WERI-Rb-1 (cell line): Measurements from ENCODE around the gene NHS.

Experiments
- DNase-seq: peaks from one replicate; pipeline ENCODE4 v3.0.0-alpha.2; 2020
- H3K27ac ChIP-seq: fragments of 250-450 bp; sonication (Bioruptor Pico); 2 replicates; pipeline ENCODE4 v1.5.1; 2020; ENCODE audit warnings: mild to moderate bottlenecking, moderate library complexity
- H3K27me3 ChIP-seq: fragments of 250-450 bp; sonication (Bioruptor Pico); 2 replicates; pipeline ENCODE4 v1.5.1; 2021; ENCODE audit warnings: mild to moderate bottlenecking, low read depth, moderate library complexity; ENCODE audit not compliant: insufficient read depth, severe bottlenecking
- H3K36me3 ChIP-seq: fragments of 250-450 bp; sonication (Bioruptor Pico); 2 replicates; pipeline ENCODE4 v1.5.1; 2020; ENCODE audit warnings: mild to moderate bottlenecking, moderate library complexity
- H3K4me3 ChIP-seq: 2 replicates; pipeline ENCODE4 v1.5.1; 2011; ENCODE audit warnings: low read depth, mild to moderate bottlenecking, control low read depth, low read length
- H3K9me3 ChIP-seq: fragments of 250-450 bp; sonication (Bioruptor Pico); 2 replicates; pipeline ENCODE4 v1.5.1; 2021; ENCODE audit warnings: mild to moderate bottlenecking, moderate library complexity; ENCODE audit not compliant: severe bottlenecking
- TF ChIP-seq, protein P1 (sequence below): IDR thresholded peaks from 2 replicates; pipeline ENCODE4 v1.5.1; 2011; ENCODE audit warnings: low read depth, mild to moderate bottlenecking, control low read depth, inconsistent platforms, low read length

NHS gene

DNA sequence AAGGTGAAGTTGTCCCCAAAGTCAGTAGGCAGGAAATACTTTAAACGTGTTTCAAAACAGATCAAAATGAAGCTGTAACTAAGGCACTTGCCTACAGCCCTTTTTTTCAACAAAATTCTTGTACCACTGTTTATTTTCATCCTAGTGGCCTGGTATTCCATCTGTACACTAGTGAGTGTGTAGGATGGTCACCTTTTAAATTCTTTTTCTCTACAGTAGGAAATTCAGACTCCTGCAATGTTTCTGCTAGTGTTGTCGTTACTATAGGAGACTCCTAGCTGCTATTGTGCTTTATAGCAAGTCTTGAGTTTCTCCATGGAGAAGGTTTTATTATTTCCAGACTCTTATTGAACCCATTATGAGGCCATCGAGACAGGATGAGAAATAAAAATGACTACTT is 7.0 kb upstream of the NHS start:
- DNase-seq: no peak
- TF ChIP-seq, protein P1, sequence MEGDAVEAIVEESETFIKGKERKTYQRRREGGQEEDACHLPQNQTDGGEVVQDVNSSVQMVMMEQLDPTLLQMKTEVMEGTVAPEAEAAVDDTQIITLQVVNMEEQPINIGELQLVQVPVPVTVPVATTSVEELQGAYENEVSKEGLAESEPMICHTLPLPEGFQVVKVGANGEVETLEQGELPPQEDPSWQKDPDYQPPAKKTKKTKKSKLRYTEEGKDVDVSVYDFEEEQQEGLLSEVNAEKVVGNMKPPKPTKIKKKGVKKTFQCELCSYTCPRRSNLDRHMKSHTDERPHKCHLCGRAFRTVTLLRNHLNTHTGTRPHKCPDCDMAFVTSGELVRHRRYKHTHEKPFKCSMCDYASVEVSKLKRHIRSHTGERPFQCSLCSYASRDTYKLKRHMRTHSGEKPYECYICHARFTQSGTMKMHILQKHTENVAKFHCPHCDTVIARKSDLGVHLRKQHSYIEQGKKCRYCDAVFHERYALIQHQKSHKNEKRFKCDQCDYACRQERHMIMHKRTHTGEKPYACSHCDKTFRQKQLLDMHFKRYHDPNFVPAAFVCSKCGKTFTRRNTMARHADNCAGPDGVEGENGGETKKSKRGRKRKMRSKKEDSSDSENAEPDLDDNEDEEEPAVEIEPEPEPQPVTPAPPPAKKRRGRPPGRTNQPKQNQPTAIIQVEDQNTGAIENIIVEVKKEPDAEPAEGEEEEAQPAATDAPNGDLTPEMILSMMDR: no peak
- Histone ChIP-seq H3K36me3 (no peaks in the 10 kb centered on the region), H3K27me3 (peaks cover 66% of the 10 kb centered on the region), H3K9me3 (no peaks in the 10 kb centered on the region), H3K27ac (no peak overlapping the region), H3K4me3 (no peak overlapping the region)

DNA sequence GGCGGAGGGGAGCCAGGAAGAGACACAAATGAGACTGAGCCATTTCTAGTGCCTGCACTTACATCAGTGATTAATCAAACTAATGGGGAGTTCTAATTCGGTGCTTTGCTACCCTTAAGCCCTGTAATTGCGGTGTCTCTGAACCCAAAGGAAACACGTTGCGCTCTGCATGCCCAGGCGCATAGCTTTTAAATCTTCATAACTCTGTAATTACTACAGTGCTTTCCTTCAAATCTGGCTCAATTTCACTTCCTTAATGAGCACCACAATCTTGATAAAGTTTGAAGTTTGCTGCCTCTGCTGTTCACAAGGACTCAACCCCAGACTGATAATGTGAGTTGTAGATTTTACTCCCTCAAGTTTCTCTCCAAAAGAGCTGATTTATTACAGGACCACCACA is 5.7 kb upstream of the NHS start:
- no peak for DNase-seq
- H3K27ac ChIP-seq: no peak overlapping the region

DNA sequence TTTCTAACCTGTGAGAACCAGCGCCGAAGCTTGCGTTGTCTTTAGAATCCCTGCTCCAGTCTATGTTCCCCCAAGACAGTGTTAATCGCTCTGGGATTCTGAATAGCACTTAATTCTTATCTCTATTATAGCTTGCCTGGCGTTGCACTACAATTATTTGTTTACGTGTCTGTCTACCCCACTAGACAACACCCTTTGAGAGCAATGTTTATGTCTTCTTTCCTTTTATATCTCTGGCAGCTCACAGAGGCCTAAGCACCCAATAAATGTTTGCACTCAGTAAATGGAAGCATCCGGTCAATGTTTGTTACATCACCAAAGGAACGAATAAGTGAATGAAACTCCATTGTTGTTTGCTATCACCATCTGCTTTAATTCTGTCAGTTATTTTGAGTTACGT is 4.8 kb upstream of the NHS start:
- H3K36me3 ChIP-seq: no peaks in the 10 kb centered on the region
- peaks cover 82% of the 10 kb centered on the region for H3K27me3 ChIP-seq
- no peaks in the 10 kb centered on the region for H3K9me3 ChIP-seq
- H3K27ac ChIP-seq: no peak overlapping the region
- TF ChIP-seq, protein P1: no peak
- no peak for DNase-seq
- H3K4me3 ChIP-seq: no peak overlapping the region

More for the DNA sequence above, 5.7 kb upstream of the NHS start:
- Histone ChIP-seq H3K27me3 (peaks cover 79% of the 10 kb centered on the region), H3K9me3 (no peaks in the 10 kb centered on the region), H3K36me3 (no peaks in the 10 kb centered on the region), H3K4me3 (no peak overlapping the region)
- TF ChIP-seq, protein P1: no peak

DNA sequence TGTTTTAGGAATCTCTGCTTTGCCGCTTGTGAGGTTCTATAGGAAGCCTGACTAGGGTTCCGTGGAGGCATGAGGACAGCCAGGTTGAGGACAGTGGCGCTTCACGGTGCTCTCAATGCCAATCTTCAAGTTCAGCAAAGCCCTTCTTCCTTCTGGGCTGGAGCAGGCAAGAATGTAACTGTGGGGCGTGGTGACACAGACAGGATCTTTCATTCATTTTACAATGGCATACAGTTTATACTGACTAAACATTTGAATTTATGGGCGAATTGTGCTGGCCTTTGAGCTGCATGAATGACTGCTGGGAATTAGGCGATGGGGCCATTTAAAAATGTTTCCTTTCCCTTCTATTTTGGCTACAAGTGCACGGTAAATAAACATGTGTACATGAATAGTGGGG is 2.9 kb upstream of the NHS start:
- Histone ChIP-seq H3K9me3 (no peaks in the 10 kb centered on the region), H3K4me3 (no peak overlapping the region), H3K36me3 (no peaks in the 10 kb centered on the region)

DNA sequence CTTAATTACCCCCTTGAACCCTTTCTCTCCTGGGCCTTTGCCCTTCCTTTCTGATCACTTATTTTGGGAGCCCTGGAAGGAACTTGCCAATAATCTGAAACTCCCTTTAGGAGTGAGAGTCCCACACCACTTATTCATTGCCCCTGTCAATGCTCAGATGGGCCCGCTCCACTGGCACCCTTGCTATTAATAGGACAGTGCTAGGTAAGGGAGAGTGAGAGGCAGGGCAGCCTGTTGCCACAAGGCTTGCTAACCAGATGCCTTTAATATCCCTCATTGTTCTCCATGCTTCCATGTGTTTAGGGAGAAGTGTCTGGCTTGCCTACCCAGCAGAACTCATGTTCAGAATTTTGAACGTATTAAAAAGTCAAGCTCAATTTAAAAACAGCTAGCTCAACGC is 1.7 kb upstream of the NHS start:
- Histone ChIP-seq H3K36me3 (no peaks in the 10 kb centered on the region), H3K27me3 (peaks cover 96% of the 10 kb centered on the region), H3K9me3 (no peaks in the 10 kb centered on the region), H3K27ac (no peak overlapping the region), H3K4me3 (no peak overlapping the region)
- no peak for DNase-seq
- TF ChIP-seq, protein P1: no peak

More for the DNA sequence above, 2.9 kb upstream of the NHS start:
- peaks cover 96% of the 10 kb centered on the region for H3K27me3 ChIP-seq
- no peak for DNase-seq
- TF ChIP-seq, protein P1: no peak
- H3K27ac ChIP-seq: no peak overlapping the region

DNA sequence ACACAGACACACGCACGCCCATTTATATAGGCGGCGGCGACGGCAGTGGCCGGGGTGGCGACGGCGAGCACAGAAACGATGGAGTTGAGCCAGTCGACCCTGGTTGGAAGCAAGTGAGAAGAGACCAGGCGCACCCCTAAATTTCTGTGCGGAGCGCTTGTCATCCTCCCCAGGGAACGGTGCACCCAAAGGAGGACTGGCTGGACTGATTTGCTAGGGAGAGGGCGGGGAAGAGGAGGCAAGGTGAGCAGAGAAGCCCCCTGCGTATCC is 302 bp downstream of the NHS start:
- H3K4me3 ChIP-seq: peak overlapping the region; percentile 9
- peaks cover 93% of the 10 kb centered on the region for H3K27me3 ChIP-seq
- no peak for DNase-seq
- no peaks in the 10 kb centered on the region for H3K9me3 ChIP-seq
- H3K27ac ChIP-seq: no peak overlapping the region
- no peaks in the 10 kb centered on the region for H3K36me3 ChIP-seq
- TF ChIP-seq, protein P1: no peak
